Central memory CD8-positive, alpha-beta T cell (primary cell): ENCODE measurements around the gene HDAC4.
"Not testable (repeated sequence)": the region's sequence is repeated elsewhere in the genome, so short reads cannot be mapped to it uniquely, and the experiment has no call there.

ENCODE experiments used
- ATAC-seq: fragments of 150-1000 bp; cut with Tn5 transposase; replicated peaks from 2 replicates; pipeline ENCODE4 v1.10.0; 2022; ENCODE audit warnings: mild to moderate bottlenecking, moderate FRiP score, moderate number of reproducible peaks; ENCODE audit not compliant: poor library complexity, severe bottlenecking; ENCODE audit errors: extremely low read depth
- DNase-seq, 2 donors: peaks; one replicate each; pipeline ENCODE4 v3.0.0; 2021; ENCODE audit warnings: low spot score in 2 of 2
- H3K27ac Mint-ChIP-seq: one replicate; pipeline ENCODE4 v1.8.0; 2022; ENCODE audit warnings: low read depth, mild to moderate bottlenecking, moderate library complexity, mixed read lengths
- H3K27me3 Mint-ChIP-seq: one replicate; pipeline ENCODE4 v1.8.0; 2022; ENCODE audit warnings: mixed read lengths
- H3K36me3 Mint-ChIP-seq: one replicate; pipeline ENCODE4 v1.8.0; 2022; ENCODE audit warnings: mild to moderate bottlenecking, moderate library complexity, mixed read lengths; ENCODE audit not compliant: insufficient read depth
- H3K4me1 Mint-ChIP-seq: one replicate; pipeline ENCODE4 v1.8.0; 2022; ENCODE audit warnings: mixed read lengths
- H3K4me3 Mint-ChIP-seq: one replicate; pipeline ENCODE4 v1.8.0; 2022; ENCODE audit warnings: mild to moderate bottlenecking, moderate library complexity, mixed read lengths
- H3K9me3 Mint-ChIP-seq: one replicate; pipeline ENCODE4 v1.8.0; 2022; ENCODE audit warnings: mixed read lengths

The HDAC4 gene

GRCh38 chr2:239042046-239042445, 358.8 kb downstream of the HDAC4 start:
- Mint-ChIP-seq H3K4me1 (no peaks in the 10 kb centered on the region), H3K9me3 (no peaks in the 10 kb centered on the region)
- DNase-seq, result no peak

GRCh38 chr2:239041062-239041461, 359.8 kb downstream of the HDAC4 start:
- H3K9me3 Mint-ChIP-seq, result no peaks in the 10 kb centered on the region
- no peak overlapping the region for H3K27ac Mint-ChIP-seq
- H3K4me3 Mint-ChIP-seq, result no peak overlapping the region
- peaks cover 5% of the 10 kb centered on the region for H3K36me3 Mint-ChIP-seq
- ATAC-seq, result no peak
- peaks cover 10% of the 10 kb centered on the region for H3K27me3 Mint-ChIP-seq
- DNase-seq, result no peak
- H3K4me1 Mint-ChIP-seq, result no peaks in the 10 kb centered on the region

More at GRCh38 chr2:239042046-239042445, 358.8 kb downstream of the HDAC4 start:
- ATAC-seq, result no peak
- Mint-ChIP-seq H3K4me3 (no peak overlapping the region), H3K27me3 (peaks cover 10% of the 10 kb centered on the region), H3K27ac (no peak overlapping the region), H3K36me3 (peaks cover 5% of the 10 kb centered on the region)

DNA sequence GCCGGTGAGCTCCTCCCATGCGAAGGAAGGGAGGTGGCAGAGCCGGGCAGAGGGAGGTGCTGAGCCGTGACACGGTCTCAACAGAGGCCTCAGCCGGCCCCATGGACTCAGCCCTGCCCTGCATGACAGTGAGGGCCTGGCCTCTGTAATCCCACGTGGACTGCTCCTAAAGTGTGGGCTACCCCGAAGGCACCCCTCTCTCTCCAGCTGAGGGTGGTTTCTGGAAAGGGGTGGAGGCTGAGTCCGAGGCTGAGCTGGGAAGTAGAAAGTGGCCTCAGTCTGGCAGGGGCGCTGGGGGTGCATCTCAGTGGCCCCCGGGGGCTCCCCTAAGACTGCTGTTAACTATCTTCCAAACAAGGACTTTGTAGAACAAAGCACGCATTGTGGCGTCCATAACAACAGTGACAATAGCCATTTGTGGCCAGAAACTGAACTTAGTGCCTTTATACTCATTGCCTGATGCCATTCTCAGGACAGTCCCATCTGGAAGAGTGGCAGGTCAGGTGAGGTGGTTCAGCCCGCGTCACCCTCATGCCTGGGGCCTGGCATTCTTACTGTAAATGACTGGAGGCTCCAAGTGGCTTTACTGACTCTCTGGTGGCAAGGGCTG, 360.6 kb downstream of the HDAC4 start:
- no peak overlapping the region for H3K27ac Mint-ChIP-seq
- H3K4me1 Mint-ChIP-seq, result no peaks in the 10 kb centered on the region
- H3K27me3 Mint-ChIP-seq, result peaks cover 10% of the 10 kb centered on the region
- peaks cover 5% of the 10 kb centered on the region for H3K36me3 Mint-ChIP-seq
- H3K9me3 Mint-ChIP-seq, result no peaks in the 10 kb centered on the region
- ATAC-seq (no peak), DNase-seq (no peak)
- no peak overlapping the region for H3K4me3 Mint-ChIP-seq

DNA sequence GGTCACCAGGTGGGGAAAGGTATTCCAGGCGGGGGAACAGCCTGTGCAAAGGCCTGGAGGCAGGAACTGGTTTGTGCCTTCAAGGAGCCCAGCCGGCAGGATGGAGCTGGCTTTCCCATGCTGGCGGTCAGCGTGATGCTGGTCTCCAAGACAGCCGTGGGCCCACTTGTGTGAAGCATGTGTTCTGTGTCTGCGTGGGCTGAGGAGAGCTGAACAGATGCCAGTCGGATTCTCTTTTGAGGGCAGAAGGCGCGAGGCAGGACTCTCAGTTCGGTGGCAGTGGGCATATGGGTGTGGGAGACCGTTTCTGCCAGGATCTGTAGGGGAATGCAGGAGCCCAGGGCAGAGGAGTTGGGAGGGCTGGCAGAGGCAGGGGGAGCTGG, 361.4 kb downstream of the HDAC4 start:
- Mint-ChIP-seq H3K27me3 (peaks cover 15% of the 10 kb centered on the region), H3K4me3 (no peak overlapping the region), H3K27ac (no peak overlapping the region), H3K9me3 (no peaks in the 10 kb centered on the region), H3K4me1 (no peaks in the 10 kb centered on the region), H3K36me3 (peaks cover 5% of the 10 kb centered on the region)
- DNase-seq, result no peak
- ATAC-seq, result no peak

DNA sequence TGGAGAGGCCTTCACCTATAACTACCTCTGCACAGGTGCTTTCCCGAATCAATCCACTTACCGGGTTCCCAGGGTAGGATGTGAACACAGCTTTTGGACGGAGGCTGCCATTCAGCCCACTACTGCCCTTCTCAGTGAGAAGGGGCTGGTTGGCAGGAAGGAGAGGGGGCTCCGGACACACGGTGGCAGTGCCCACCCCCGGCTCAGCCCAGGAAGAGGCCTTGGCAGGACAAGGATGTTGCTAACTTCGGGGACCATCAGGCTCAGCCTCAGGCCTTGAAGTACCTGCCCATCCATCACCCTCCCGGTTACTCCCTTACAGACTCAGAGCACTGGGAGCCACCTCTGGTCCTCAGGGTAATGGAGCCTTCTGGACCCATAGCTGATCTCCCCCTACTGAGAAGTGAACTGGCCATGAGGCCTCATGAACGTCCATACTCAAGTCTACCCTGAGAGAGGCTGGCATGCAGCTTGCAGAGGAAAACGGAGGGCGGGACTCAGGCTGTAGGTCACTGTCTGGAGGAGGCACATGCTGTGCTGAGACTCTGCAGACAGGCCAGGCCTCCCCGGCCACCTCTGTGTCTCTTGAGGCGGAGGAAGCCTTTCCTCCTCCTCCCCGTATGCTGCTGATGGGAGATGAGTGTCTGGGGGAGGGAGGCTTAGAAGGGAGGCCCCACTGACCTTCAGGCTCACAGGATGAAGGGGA, 361.9 kb downstream of the HDAC4 start:
- Mint-ChIP-seq H3K9me3 (no peaks in the 10 kb centered on the region), H3K27ac (no peak overlapping the region), H3K36me3 (peaks cover 5% of the 10 kb centered on the region), H3K4me1 (no peaks in the 10 kb centered on the region), H3K27me3 (peaks cover 20% of the 10 kb centered on the region), H3K4me3 (no peak overlapping the region)
- ATAC-seq (no peak), DNase-seq (no peak)

GRCh38 chr2:239038284-239038683, 362.5 kb downstream of the HDAC4 start:
- not testable (repeated sequence) for H3K36me3 Mint-ChIP-seq
- H3K27me3 Mint-ChIP-seq, result peaks cover 21% of the 10 kb centered on the region

DNA sequence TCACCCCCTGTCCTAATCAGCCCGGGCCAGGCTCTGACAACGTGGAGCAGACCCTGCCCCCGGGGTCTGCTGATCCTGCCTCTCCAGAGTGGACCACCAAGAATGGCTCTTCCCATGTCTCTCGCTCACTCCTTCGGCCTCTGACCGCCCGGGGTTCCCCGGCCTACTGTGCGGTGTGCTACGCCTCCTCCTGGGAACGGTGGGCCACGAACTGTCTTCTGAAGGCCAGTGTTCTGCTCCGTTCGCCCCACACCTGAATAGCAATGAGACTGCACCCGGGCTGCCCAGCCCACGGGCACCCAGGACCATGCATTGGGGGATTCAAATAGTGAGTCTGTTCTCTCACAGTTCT, 363.3 kb downstream of the HDAC4 start:
- Mint-ChIP-seq H3K27ac (peak overlapping the region; percentile 44), H3K36me3 (peaks cover 5% of the 10 kb centered on the region), H3K27me3 (peaks cover 28% of the 10 kb centered on the region), H3K9me3 (no peaks in the 10 kb centered on the region), H3K4me1 (no peaks in the 10 kb centered on the region), H3K4me3 (no peak overlapping the region)
- ATAC-seq, result no peak
- no peak for DNase-seq

More at GRCh38 chr2:239038284-239038683, 362.5 kb downstream of the HDAC4 start:
- not testable (repeated sequence) for ATAC-seq, H3K27ac Mint-ChIP-seq, H3K9me3 Mint-ChIP-seq, H3K4me3 Mint-ChIP-seq, DNase-seq, H3K4me1 Mint-ChIP-seq

DNA sequence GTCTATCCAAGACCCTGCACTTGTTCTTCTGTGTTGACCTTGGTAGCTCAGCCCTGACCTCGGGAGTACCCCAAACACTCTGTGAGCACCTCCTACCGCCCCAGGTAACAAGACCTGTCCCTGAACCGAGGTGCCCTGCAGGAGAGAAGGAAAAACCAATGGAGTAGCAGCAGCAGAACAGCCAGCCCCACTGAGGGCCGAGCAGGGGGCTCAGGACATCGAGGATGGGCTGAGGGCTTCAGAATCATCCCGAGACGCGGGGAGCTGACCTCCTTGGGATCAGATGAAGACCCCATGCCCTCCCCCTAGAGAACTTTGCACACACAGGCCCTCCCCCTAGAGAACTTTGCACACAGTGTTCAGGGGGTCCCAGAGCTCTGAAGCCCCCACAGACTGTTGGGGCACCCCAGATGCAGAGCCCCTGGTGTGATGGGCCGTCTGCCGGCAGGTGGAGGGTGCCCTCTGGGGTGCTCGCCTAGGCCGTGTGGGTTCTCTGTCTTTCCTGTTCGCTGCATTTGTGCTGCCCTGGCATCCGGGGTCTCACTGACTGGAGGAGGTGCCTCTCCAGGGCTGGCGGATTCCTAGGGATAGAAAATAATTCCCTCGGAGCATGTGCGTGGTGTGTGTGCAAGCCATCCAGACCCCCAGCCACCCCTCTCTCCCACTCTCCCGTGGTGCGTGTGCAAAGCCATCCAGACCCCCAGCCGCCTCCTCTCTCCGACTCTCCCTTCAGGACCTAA, 363.8 kb downstream of the HDAC4 start:
- no peaks in the 10 kb centered on the region for H3K9me3 Mint-ChIP-seq
- DNase-seq, result no peak
- no peak overlapping the region for H3K4me3 Mint-ChIP-seq
- H3K36me3 Mint-ChIP-seq, result peaks cover 5% of the 10 kb centered on the region
- H3K4me1 Mint-ChIP-seq, result no peaks in the 10 kb centered on the region
- no peak for ATAC-seq
- H3K27me3 Mint-ChIP-seq, result peaks cover 33% of the 10 kb centered on the region
- peak overlapping the region; percentile 44 for H3K27ac Mint-ChIP-seq

- no peak overlapping the region for H3K27ac Mint-ChIP-seq
- H3K36me3 Mint-ChIP-seq, result peaks cover 5% of the 10 kb centered on the region
- ATAC-seq (no peak), DNase-seq (no peak)
- H3K4me3 Mint-ChIP-seq, result no peak overlapping the region
- H3K4me1 Mint-ChIP-seq, result no peaks in the 10 kb centered on the region
- peaks cover 37% of the 10 kb centered on the region for H3K27me3 Mint-ChIP-seq
- H3K9me3 Mint-ChIP-seq, result no peaks in the 10 kb centered on the region
These were observed 364.7 kb downstream of the HDAC4 start for GRCh38 chr2:239035997-239036731.

DNA sequence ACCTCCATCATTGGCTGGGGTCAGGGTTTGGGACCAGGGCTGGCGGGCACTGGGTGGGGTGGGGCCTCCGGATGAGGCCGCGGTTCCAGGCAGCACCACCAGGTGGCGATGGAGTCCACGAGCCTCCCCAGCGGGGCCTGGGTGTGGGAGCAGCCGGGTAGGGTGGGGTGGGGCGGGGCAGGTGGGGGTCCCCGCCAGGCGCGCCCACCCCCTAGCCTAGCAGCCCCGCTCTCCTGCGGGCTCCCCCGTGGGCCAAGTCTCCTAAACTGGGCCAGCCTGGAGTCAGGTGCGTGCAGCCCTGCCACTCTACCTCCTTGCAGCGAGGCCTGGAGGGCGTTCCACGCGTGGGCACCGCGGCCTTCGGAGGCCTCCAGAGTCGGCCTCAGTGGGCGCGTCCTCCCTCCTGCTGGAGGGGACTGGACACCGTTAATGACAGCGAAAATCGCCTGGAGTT, 365.4 kb downstream of the HDAC4 start:
- peaks cover 37% of the 10 kb centered on the region for H3K27me3 Mint-ChIP-seq
- H3K4me3 Mint-ChIP-seq, result no peak overlapping the region
- ATAC-seq (peak; percentile 68), DNase-seq (peak; percentile 36 to 73)
- no peaks in the 10 kb centered on the region for H3K9me3 Mint-ChIP-seq
- H3K4me1 Mint-ChIP-seq, result no peaks in the 10 kb centered on the region
- H3K36me3 Mint-ChIP-seq, result peaks cover 5% of the 10 kb centered on the region
- H3K27ac Mint-ChIP-seq, result no peak overlapping the region

- H3K27me3 Mint-ChIP-seq, result peaks cover 38% of the 10 kb centered on the region
- no peak for ATAC-seq
These were observed 366.1 kb downstream of the HDAC4 start for GRCh38 chr2:239034561-239035341.

More at GRCh38 chr2:239034561-239035341, 366.1 kb downstream of the HDAC4 start:
- no peak for DNase-seq
- Mint-ChIP-seq H3K4me1 (no peaks in the 10 kb centered on the region), H3K9me3 (no peaks in the 10 kb centered on the region), H3K36me3 (peaks cover 5% of the 10 kb centered on the region), H3K27ac (no peak overlapping the region), H3K4me3 (no peak overlapping the region)
